ENCODE data around the gene TRIM16.
"Not testable (repeated sequence)": the region's sequence is repeated elsewhere in the genome, so short reads cannot be mapped to it uniquely, and the experiment has no call there.

TRIM16 gene

DNA sequence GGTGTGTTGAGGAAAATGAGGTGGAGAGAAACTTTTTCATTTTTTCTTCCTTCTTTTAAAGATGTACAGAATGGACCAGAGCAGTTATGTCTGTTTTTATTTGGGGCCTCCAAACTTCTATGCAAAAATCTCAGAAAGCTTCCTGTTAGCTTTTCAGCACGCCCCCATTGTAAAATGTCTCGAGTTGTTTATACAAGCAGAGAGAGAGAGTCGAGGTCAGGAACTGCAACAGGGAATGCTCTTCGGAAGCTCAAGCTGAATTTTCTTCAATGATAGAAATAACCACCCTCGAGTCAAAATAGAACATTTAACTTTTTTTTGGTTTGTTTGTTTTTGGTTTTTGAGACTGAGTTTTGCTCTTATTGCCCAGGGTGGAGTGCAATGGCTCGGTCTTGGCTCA, 68.3 kb downstream of the TRIM16 start:
- not testable (repeated sequence) for DNase-seq (ENCODE audit: low read depth in 2 of 2)

DNA sequence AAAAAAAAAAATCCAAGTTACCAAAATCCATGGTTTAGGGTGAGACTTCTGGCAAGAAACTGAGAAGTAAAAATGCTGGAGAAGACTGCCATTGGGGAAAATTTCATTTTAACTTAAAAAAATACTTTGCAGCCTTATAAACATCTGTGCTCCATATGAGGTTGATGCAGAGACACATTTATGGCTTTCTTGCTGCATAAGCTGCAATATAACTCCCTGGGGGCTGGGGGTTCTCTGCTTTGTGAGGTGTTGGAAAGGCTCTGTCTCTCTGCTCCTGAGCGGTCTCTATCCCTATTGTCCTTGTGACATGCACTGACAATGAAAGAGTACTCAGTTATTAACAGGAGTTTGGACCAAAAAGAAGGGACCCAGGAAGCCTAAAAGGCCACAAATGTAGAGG, 71.0 kb downstream of the TRIM16 start:
- not testable (repeated sequence) for DNase-seq (ENCODE audit: low read depth in 2 of 2)

DNA sequence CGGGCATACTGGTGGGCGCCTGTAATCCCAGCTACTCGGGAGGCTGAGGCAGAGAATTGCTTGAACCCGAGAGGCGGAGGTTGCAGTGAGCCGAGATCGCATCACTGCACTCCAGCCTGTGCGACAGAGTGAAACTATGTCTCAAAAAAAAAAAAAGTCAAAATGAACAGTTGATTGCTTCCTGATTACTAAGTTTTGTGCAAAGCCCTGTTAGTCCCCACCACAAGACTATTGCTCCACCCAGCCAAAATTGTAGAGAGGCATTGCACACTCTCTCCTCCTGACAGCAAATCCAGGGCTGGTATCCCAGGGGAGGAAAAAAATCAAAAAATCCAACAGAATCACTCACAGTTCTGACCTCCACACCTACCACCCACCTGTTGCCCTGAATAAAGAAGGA, 91.2 kb downstream of the TRIM16 start:
- not testable (repeated sequence) for DNase-seq (ENCODE audit: low read depth in 2 of 2)

- DNase-seq (ENCODE audit: low read depth in 2 of 2), result not testable (repeated sequence)
Observed at GRCh38 chr17:15591986-15592385, 92.1 kb downstream of the TRIM16 start.

- not testable (repeated sequence) for DNase-seq (ENCODE audit: low read depth in 2 of 2)
Observed at GRCh38 chr17:15590844-15591243, 93.3 kb downstream of the TRIM16 start.

- not testable (repeated sequence) for DNase-seq (ENCODE audit: low read depth in 2 of 2)
Observed at GRCh38 chr17:15589544-15590536, 94.3 kb downstream of the TRIM16 start.

- DNase-seq (ENCODE audit: low read depth in 2 of 2), result not testable (repeated sequence)
Observed at GRCh38 chr17:15588017-15588416, 96.1 kb downstream of the TRIM16 start.

DNA sequence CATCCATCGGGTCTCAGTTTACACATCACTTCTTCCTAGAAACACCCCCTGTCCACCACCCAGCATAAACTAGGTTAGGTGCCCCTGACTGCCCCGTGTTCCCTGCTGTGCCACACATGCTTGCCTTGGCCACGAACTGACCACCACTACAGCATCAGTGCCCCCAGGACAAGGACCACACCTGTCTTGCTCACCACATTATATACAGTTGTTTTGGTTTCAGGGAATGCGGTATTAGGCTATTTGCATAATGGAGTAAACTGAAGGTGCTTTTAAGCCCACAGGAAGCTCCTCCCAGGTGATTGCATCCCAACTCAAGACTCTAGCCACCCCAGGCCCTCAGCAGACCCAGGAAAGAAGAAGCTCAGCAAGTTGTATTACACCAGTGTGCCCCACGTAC, 100.8 kb downstream of the TRIM16 start:
- DNase-seq (ENCODE audit: low read depth in 2 of 2), result not testable (repeated sequence)

DNA sequence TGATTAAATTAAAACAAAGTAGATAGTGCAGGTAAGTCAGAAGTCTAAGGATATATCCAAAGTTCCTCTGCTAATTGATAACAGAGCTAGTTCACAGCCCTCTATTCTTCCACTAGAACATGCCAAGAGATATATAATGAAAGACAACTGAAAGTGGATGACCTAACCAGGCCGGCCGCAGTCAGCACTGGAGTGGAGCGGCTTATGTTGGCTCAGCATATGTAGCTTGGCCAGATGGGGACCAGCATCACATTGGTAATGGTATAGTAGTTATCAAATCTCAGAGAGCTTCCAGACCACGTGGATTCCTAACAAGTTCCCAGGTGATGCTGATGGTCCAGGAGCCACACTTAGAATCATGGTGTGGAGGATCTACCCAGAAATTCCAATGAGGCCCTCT, 102.6 kb downstream of the TRIM16 start:
- not testable (repeated sequence) for DNase-seq (ENCODE audit: low read depth in 2 of 2)
